ENCODE results near the gene ACAD10. TPM values are rescaled to one million over a fixed set of nuclear protein-coding genes. Genes with fewer than 3 reads are reported as not detected.
"Not testable (repeated sequence)": the region's sequence is repeated elsewhere in the genome, so short reads cannot be mapped to it uniquely, and the experiment has no call there.

ACAD10 gene
- total RNA-seq, 1 donor from 2014 or later = 9.5 TPM

- DNase-seq (ENCODE audit: low read depth, low spot score) = no peak
These were observed 63.0 kb downstream of the ACAD10 start for GRCh38 chr12:111748867-111749266.

- DNase-seq (ENCODE audit: low read depth, low spot score) = no peak
These were observed 63.5 kb downstream of the ACAD10 start for GRCh38 chr12:111749391-111749790.

- DNase-seq (ENCODE audit: low read depth, low spot score) = no peak
These were observed 67.5 kb downstream of the ACAD10 start for GRCh38 chr12:111753144-111753881.

GRCh38 chr12:111754671-111755070 lies 68.8 kb downstream of the ACAD10 start:
- DNase-seq (ENCODE audit: low read depth, low spot score) = no peak

- DNase-seq (ENCODE audit: low read depth, low spot score) = no peak
These were observed 70.3 kb downstream of the ACAD10 start for GRCh38 chr12:111756196-111756595.

- no peak for DNase-seq (ENCODE audit: low read depth, low spot score)
These were observed 70.8 kb downstream of the ACAD10 start for GRCh38 chr12:111756681-111757080.

GRCh38 chr12:111757361-111758119 lies 71.7 kb downstream of the ACAD10 start:
- DNase-seq (ENCODE audit: low read depth, low spot score) = no peak

GRCh38 chr12:111758120-111758561 lies 72.3 kb downstream of the ACAD10 start:
- no peak for DNase-seq (ENCODE audit: low read depth, low spot score)

GRCh38 chr12:111759271-111759670 lies 73.4 kb downstream of the ACAD10 start:
- DNase-seq (ENCODE audit: low read depth, low spot score) = no peak

GRCh38 chr12:111759991-111760390 lies 74.1 kb downstream of the ACAD10 start:
- DNase-seq (ENCODE audit: low read depth, low spot score) = no peak

- no peak for DNase-seq (ENCODE audit: low read depth, low spot score)
These were observed 75.2 kb downstream of the ACAD10 start for GRCh38 chr12:111761099-111761498.

GRCh38 chr12:111761706-111762105 lies 75.9 kb downstream of the ACAD10 start:
- no peak for DNase-seq (ENCODE audit: low read depth, low spot score)

- not testable (repeated sequence) for DNase-seq (ENCODE audit: low read depth, low spot score)
These were observed 77.7 kb downstream of the ACAD10 start for GRCh38 chr12:111763552-111763951.

GRCh38 chr12:111764120-111764821 lies 78.4 kb downstream of the ACAD10 start:
- no peak for DNase-seq (ENCODE audit: low read depth, low spot score)

GRCh38 chr12:111766608-111767361 lies 80.9 kb downstream of the ACAD10 start, which contains the start of gene ALDH2:
Gene ALDH2, plus strand, starts transcription at chr12:111766933. Its CDS starts 50 bp downstream, at chr12:111766983.
- DNase-seq (ENCODE audit: low read depth, low spot score) = no peak

GRCh38 chr12:111767362-111768158 lies 81.7 kb downstream of the ACAD10 start:
- DNase-seq (ENCODE audit: low read depth, low spot score) = no peak

- no peak for DNase-seq (ENCODE audit: low read depth, low spot score)
These were observed 82.5 kb downstream of the ACAD10 start for GRCh38 chr12:111768159-111768895.

- DNase-seq (ENCODE audit: low read depth, low spot score) = no peak
These were observed 83.7 kb downstream of the ACAD10 start for GRCh38 chr12:111769599-111769998.

GRCh38 chr12:111773801-111774551 lies 88.1 kb downstream of the ACAD10 start:
- no peak for DNase-seq (ENCODE audit: low read depth, low spot score)

All from pulmonary artery endothelial cell (primary cell).